GM12801 (cell line): Measurements from ENCODE around the gene KCNE3.

ENCODE experiments used
- CTCF ChIP-seq: IDR thresholded peaks from one replicate; pipeline ENCODE4 v1.5.1; 2011; ENCODE audit warnings: control low read depth; ENCODE audit not compliant: insufficient read length; ENCODE audit errors: extremely low read depth

The KCNE3 gene

GRCh38 chr11:74493791-74494630 lies 26.7 kb upstream of the KCNE3 start:
- TF ChIP-seq CTCF, result no peak

- TF ChIP-seq CTCF, result no peak
Measured at GRCh38 chr11:74492974-74493790, 25.8 kb upstream of the KCNE3 start, which contains the start of gene LIPT2. Gene LIPT2 (minus strand): TSS chr11:74493724. CDS start chr11:74493703, 21 bp downstream.

- TF ChIP-seq CTCF, result no peak
Measured at GRCh38 chr11:74492084-74492483, 24.7 kb upstream of the KCNE3 start.

GRCh38 chr11:74490941-74491340 lies 23.6 kb upstream of the KCNE3 start:
- no peak for TF ChIP-seq CTCF

- no peak for TF ChIP-seq CTCF
Measured at GRCh38 chr11:74487875-74488274, 20.5 kb upstream of the KCNE3 start.

- no peak for TF ChIP-seq CTCF
Measured at GRCh38 chr11:74485868-74486267, 18.5 kb upstream of the KCNE3 start.

GRCh38 chr11:74480688-74481417 lies 13.5 kb upstream of the KCNE3 start:
- TF ChIP-seq CTCF, result no peak
